Measurements from ENCODE around the gene DERL3.

DNA sequence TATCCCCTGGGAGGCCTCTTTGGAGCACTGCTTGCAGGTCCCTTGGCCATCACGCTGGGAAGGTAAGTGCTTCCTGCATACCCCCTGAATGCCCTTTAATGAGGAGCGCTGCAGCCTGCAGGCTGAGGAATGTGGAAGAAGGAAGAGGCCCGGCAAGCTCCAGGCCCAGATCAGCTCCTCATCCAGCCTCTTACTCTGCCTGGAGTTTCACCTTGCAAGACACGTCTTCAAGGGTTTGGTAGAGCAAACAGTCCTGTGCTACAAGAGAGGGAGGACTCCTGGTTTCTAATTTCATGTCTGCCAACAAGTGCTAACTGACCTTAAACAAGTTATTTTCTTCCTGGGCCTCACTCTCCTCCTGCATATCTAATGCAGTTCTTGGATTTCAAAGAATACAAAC, 29.8 kb upstream of the DERL3 start:
- TF ChIP-seq CTCF (IDR thresholded peaks at IDR 0.05) (no peak), POLR2A (IDR thresholded peaks at IDR 0.05) (no peak)
